ENCODE data around the gene DDAH2.

Gene DDAH2

DNA sequence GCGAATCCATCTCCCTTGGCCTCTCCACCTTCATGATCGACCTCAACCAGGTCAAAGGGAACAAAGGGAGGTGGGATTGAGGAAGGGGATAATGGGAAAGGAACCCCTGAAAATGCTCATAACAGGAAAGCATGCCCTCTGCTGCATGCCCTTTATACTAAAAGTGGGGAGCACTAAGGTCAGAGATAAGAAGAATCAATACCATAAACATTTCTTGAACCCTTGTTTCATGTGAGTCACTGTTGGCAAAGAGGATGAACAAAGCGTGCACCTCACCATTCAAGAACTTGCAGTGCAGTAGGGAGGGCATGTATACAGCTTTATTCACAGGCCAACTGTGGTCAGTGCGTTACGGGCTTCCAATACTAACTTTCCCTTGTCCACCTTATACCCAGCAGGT lies 31.7 kb upstream of the DDAH2 start:
- DNase-seq, result no peak

GRCh38 chr6:31758281-31758680 lies 29.2 kb upstream of the DDAH2 start:
- DNase-seq, result no peak

GRCh38 chr6:31752739-31753319 lies 23.7 kb upstream of the DDAH2 start:
- DNase-seq, result no peak

DNA sequence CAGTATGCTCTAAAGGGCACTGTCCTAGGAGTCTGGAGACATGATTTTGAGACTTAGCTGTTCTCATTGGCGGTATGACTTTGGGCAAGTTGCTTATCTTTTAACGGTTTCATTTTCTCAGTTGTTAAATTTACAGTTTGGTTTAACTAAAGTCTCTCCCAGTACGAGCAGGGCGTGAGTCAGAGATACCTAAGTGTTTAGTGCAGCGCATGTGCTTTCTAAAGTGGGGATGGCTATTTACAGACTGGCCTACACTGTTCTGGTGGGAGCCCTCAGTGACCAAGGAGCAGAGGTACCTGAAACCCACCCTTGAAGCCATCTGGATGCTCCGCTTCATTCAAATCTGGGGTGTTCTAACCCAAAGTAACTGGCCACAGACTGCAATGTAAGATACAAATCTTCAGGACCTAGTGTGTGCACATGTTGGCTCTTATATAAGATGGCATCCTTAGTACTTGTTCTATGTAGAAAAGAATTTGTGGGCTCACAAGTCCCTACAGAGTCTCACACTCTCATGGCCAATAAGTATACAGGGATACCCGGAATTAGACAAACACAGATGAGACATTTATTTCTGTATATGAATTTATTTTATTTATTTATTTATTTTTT lies 21.4 kb upstream of the DDAH2 start:
- no peak for DNase-seq

- DNase-seq, result no peak
Observed at GRCh38 chr6:31749301-31750036, 20.4 kb upstream of the DDAH2 start.

DNA sequence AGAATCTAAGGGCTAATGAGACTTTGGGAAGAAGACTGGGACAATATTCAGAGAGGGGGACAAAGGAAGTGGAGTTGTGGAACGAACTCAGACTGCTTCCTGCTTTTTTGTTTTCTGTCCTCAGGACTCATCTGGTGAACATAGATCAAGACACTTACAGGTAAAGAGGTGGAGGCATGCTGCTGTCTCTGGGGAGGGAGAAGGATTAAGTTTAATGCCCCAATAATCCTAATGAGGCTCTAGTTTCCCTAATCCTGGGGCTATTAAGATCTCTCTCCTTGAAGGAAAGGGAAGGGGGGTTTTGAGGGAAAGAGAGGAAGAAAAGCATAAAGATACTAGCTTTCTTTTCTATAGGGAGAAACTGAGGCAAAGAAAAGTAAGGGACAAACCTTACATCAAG lies 15.3 kb upstream of the DDAH2 start:
- no peak for DNase-seq

DNA sequence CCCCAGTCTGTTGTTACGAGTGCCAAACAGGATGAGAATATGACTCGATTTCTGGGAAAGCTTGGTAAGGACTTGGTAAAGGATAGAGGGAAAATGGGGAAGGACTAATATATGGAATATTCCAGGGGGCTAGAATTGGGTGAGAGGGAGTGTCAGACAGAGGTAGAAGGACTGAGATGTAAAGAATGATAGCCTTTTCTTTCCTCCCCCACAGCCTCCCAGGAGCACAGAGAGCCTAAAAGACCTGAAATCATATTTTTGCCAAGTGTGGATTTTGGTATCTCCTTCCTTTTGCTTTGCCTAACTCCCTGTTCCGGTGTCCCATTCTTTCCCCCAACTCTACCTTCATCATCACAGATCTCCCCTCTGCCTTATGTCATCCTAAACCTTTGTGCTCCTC lies 13.8 kb upstream of the DDAH2 start:
- DNase-seq, result no peak

DNA sequence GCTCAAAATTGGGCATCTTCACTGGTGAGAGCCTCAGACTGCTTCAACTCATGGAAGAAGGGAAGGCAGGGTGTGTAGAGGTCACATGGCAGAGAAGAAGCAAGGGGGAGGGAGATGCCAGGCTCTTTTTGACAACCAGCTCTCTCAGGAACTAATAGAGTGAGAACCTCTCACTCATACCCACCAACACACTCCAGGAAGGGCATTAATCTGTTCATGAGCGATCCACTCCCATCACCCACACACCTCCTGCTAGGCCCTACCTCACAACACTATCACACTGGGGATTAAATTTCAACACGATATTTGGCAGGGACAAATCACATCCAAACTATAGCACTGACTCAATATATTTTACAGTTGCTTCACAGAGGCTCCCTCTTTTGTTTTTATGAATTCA lies 12.7 kb upstream of the DDAH2 start:
- DNase-seq, result no peak

- no peak for DNase-seq
Observed at GRCh38 chr6:31740397-31741223, 11.5 kb upstream of the DDAH2 start.

- DNase-seq, result peak; percentile 99
Observed at GRCh38 chr6:31739639-31740396, 10.7 kb upstream of the DDAH2 start, which contains the start of gene MSH5. TSS of gene MSH5 (plus strand) at chr6:31740005. CDS start at chr6:31740467, 462 bp downstream.

DNA sequence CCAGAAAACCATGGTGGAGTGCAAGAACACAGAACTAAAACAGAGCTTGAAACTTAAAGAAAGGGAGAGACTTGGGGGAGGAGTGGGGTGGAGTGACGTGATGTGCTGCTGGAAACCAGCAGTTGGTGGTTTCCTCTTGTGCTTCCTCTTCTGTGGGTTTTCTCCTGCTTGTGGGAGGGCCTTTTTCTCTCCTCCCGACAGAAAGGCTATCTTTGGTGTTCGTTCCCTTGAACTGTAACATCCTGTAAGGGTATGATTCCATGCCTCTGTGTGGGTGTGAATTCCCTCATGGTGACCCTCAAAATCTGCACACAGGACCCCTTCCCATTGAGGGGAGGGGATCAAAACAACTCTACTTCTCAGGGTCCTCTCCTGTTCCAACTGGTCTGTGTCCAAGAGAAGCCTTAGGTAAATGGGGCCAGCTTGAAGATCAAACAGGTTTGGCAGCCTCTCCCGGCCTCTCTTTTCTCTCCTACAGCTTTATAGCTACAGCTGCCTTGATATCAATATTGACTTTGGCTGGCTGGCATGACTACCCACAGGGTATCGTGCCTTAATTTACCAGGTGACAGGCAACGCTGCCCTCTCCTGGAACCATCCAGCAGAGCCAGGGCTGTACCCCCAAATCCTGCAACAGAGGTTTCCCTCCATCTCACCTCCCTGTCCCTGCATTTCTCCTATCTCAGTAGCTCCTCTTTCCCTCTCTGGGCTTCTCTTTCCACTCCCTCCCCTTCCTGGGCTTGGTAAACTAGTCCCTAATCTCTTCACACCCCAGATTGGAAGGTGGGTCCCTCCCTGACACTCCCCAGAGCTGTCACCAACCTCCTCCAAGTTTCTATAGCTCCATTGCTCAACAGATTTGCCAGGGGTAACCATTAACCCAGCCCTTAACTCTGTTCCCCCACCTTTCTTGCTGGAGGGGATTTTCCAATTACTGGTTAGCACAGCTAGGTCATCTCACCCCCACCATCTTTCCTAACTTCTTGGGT lies 9.2 kb upstream of the DDAH2 start:
- DNase-seq, result no peak

GRCh38 chr6:31737315-31737990 lies 8.4 kb upstream of the DDAH2 start:
- no peak for DNase-seq

GRCh38 chr6:31736768-31737314 lies 7.7 kb upstream of the DDAH2 start:
- no peak for DNase-seq

DNA sequence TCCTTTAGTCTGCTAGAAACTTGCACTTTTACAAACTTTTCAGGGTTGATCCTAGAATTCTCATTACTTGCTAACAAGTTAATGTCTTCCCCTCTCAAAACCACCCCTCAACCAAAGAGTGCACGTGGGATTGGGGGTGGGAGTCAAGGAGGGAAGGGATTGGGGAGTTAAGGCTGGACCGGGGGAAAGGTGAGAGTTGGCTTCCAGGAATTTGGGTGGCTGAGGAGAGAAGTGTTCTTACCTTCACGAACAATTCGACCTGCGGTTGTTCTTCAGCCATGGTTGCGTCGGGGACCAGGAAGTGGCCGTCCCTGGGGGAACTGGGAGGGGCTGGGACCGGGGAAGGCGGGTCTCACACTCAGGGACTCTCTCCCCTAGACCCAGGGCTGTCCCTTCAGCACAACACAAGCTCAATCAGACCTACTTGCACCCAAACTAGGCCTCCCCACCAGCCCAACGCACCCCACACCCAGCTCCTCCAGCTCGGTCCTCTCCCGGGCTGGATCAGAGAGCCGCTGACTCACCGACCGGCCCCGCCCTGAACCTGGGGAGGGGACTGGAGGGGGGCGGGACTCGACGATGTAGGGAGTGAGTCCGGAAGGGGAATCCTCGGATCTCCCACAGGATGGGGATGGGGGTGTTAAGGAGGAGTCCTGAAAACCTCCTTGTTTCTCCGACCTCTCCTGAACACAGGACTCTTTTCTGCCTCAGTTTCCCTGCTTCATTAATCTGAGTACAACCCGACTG lies 7.1 kb upstream of the DDAH2 start, which contains the start of gene CLIC1:
TSS of gene CLIC1 (minus strand) at position 510 of the 747 bp plus-strand sequence. CDS start at position 280, 230 bp downstream.
- DNase-seq, result peak; percentile 69

GRCh38 chr6:31734821-31735406 lies 5.8 kb upstream of the DDAH2 start:
- no peak for DNase-seq

DNA sequence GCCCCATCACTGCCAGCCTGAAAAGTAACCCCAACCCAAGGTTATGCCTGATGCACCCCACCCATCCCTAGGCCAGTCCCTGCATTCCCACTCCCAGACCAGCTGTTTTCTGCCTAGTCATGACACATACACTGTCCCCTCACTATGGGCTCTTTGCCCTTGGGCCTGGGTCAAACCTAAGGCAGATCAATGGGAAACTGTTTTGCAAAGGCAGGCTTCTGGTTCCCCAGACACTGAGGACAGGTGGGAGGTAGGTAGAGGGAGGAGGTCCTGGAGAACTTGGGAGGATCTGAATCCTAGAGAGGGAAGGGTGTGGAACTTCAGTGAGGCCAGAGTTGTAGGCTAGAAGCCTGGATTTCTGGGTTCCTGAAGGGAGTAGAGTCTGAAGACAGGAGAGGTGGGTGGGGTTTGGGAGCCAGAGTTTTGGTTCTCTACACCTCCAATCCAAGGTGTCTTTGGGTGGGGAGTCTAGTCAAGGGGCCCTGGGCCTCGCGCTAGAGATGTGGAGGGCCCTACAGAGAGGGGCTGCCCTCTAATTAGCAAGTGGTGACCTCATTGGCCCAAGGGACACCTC lies 5.2 kb upstream of the DDAH2 start:
- no peak for DNase-seq

DNA sequence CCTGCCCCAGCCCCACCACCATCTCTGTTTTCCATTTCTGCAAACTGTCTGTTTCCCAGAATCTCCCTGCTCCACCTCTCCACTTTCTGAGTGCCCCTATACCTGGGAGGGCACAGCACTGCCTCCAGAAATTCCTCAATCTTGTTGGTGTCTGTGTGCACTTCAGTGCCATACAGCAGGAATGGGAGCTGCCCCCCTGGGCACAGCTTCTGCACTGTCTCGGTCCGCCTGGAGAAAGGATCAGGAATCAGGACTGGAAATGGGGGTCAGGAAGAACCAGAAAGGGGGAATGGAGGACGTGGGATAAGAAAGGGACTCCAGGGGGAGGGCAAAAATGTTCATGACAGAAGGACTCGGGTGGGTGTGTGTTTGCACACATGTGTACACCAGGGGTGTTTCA lies 4.6 kb upstream of the DDAH2 start:
- DNase-seq, result no peak

DNA sequence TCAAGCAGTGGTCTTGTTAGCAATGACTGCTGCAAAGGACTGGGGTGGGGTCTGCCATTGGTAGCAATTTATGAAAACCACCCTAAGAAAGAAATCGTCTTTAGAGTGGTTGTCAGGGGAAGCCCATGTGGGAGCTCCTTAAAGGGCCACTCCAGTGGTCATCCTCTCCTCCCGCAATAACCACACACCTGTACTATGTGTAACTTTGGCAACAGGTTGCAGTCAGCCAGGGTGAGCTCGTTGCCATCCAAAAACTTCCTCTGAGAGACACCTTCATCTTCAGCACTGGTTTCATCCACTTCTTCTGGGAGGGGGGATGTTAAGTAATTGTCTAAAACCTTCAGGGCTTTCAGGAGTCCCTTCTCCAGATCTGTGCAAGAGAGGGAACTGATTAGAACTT lies 2.9 kb upstream of the DDAH2 start:
- no peak for DNase-seq

- no peak for DNase-seq
Observed at GRCh38 chr6:31730631-31731086, 1.6 kb upstream of the DDAH2 start.
